T-helper 1 cell treated with Interleukin-12 subunit alpha and Interleukin-12 subunit beta and Interleukin-4 antibody, amounts not matched to agents 30 ng/mL and 1 ng/mL, for 36 hours (primary cell): Measurements from ENCODE around the gene DLST. TPM values are rescaled to one million over a fixed set of nuclear protein-coding genes. Genes with fewer than 3 reads are reported as not detected.
"Not testable (repeated sequence)": the region's sequence is repeated elsewhere in the genome, so short reads cannot be mapped to it uniquely, and the experiment has no call there.

Source experiments
- intact Hi-C: fragments of 100-400 bp; cut with micrococcal nuclease; formaldehyde crosslinking; loops from one replicate; pipeline ENCODE4 v1.15.1; 2024
- total RNA-seq: library from RNA; stranded (reverse); gene quantifications from 2 replicates; pipeline ENCODE4 v1.2.3, GENCODE V29; 2022

DLST gene
- total RNA-seq, 1 donor from 2014 or later, result 95.8 TPM

DNA sequence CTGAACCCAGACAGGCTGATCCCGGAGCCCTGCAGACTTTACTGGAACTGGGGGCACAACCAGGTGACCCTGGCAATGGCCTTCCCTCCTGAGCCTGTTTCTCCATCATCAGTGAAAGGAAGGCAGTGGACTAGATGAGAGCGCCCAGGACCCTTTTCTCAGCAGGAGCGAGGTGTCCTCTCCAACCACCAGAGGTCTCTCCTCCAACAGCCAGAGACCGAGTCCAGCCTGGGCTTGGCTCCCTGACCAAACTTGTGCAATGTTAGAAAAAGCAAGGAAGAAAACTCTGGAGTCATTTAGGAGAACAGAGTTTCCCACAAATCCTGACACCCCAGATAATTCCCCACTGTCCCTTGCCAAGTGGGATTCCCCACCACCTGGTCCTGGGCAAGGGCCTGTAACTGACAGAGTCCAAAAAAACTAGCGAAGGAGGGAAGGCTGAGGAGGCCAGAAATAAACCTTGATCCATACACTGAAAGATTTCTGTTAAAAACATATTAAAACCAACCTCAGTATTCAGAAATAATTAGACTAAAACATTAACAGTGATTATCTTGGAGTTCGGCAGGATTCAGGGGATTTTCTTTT, 32.4 kb downstream of the DLST start:
- intact Hi-C loops, result loop anchor here (1.0 kb wide), 1 partner anchor 174 kb away; no protein-coding TSS in a partner anchor

DNA sequence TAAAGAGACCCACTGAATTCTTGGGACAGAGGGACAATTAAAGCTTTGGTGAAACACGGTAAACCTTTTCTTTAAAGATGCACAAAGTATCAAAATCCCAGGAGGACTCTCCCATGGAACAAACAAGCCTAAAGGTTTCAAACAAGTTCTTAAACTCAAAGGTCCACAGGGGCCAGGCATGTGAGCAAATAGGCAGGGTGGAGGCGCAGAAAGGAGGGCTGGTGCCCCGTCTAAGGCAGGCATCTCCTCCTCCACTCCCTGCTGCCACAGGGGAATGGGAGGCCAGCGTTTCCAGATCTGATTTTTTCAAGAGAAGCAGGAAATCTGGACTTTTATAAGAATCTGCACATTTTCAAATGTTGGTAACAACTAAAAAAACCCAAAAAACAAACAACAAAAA, 33.7 kb downstream of the DLST start:
- intact Hi-C loops, result no loop called here

DNA sequence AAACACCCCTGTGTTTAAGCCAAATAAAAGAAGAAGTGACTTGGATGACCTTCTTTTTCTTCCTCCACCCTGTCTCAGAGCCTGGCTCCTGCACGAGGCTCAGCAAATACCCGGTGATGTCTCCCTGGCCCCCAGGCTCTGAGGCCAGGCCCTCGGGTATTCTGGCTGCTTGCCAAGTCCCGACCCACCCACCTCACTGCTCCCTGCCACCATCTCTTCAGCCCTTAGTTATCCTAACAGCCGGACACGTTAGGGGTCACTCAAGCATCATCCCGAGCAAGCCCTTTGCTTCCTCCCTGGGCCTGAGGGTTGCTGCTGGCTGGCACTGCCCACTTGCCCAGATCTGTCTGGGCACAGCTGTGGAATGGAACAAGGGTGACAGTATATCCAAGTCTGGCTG, 34.1 kb downstream of the DLST start:
- intact Hi-C loops, result no loop called here

DNA sequence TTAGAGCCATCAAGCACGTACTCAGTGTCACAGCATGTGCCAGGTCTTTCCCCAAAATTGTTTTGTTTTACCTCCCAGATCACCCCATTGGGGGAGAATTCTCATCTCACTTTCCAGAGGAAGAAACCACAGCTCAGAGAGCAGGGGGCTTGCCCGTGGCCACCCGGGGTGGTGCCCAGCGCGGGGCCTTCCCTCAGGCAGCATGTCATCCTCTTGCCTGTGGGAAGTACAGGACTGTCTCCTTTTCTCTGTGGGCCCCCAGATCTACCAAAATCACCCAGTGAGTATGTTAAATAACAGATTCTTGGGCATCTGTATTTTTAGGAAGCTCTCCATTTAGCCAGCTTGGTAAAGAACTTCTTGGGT, 35.4 kb downstream of the DLST start:
- intact Hi-C loops, result no loop called here

DNA sequence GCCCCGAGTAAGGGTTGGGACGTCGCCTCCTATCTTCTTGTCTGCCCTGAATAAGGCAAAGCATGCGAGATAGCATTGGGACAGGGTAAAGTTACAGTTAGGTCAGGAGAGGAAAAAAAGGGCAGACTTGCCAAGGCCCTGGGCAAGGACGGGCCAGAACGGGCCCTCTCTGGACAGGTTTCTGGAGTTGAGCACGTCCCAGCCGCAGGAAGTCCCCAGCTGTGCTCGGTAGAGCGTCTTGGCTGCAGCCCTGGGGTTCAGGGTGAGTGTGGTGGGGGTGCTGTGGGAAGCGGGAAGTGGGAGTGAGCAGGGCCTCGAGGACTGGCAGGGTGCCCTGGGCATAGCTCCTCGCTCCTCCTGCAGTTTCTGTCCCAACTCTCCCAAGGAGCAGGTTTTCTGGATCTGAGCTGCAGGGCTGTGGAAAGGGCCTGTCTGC, 35.9 kb downstream of the DLST start:
- intact Hi-C loops, result no loop called here

DNA sequence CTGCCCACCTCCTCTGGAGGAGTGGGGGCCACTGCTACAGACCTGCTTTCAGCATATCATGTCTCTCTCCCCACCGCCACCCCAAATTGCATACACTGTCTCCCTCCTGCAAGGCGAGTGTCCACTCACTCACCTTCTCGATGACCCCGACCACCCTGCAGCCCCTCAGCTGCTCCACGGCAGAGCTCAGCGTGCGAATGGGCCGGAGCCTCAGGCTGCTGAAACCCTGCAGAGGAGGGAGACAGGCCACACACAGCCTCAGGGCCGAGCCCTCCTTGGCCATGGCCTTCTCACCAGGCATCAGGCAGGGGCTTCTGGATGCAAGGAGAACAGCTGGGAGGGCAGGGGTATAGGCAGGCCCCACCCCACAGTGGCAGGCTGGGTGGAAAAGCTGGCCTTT, 36.7 kb downstream of the DLST start:
- intact Hi-C loops, result no loop called here

DNA sequence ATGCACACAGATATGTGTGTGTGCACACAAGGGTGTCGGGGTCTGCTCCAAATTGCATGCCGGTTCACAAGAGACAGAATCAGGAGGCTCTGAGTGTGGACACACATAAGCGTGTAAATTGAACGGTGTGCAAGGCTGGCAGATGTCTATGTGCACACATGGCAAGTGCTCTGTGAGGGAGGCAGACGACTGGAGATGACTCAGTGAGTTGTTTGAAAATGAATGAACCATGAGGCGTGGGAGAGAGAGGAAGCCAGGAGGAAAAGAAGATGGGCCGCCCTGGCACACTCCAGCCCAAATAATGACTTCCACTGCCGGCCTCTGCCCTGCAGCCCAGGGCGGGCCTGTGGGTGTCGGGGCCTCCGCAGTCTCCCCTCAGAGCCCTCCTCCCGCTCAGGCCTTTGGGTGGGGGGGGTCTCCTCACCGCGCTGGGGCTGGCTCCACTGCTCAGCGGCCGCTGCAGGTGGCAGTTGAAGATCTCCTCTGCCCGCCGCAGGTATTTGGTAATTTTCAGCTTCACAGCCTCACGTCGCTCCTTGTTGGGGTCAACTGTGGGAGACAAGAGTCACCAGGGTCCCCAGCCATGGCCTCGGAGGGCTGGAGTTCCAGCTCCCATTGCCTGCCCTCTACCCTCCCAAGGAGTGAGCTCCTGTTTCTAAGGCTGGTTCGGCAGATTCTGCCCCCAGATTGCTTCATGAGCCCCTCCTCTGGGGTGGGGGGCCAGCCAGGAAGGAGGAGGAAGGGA, 37.9 kb downstream of the DLST start:
- intact Hi-C loops, result no loop called here

DNA sequence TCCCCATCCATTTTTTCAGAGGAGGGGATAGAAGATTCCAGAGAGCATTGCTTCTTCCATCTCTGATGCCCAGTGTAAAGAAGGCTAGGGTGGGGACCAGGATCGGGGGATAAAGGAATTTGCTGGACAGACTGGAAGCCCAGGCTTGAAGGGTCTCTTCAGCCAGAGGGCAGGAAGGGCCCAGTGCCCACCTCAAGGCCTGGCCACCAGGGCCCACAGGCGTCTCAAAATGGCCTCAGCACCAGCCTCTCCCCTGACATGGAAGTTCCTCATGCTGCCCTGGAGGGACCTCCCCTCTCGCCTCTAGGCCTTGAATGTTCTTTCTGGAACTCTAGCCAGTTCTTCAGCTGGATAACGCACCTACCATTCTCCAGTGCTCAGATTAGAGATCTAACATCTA, 38.6 kb downstream of the DLST start:
- intact Hi-C loops, result no loop called here

DNA sequence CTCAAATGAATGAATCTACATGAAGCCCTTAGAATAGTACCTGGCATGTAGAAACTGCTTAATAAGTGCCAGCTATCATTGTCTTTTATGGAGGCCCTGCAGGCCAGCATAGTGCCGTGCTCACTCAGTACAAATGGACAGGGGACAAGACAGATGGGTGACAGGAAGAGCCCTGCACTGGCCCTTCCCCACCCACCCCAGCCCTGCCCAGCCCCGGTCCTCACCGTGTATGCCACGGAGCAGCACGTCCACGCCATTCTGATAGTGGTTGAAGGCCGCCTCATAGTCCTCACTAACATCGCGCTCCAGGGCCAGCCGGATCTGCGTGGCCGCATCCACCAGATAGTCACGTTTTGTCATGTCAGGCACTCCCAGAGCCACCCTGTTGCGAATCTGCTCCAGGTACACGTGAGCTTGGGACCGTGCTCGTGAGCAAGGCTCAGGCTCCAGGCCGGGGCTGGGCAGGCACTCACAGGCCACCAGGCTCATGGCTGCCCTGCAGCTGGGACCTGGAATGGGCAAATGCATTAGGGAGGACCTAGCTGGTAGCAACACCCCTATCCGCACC, 39.4 kb downstream of the DLST start:
- intact Hi-C loops, result no loop called here

DNA sequence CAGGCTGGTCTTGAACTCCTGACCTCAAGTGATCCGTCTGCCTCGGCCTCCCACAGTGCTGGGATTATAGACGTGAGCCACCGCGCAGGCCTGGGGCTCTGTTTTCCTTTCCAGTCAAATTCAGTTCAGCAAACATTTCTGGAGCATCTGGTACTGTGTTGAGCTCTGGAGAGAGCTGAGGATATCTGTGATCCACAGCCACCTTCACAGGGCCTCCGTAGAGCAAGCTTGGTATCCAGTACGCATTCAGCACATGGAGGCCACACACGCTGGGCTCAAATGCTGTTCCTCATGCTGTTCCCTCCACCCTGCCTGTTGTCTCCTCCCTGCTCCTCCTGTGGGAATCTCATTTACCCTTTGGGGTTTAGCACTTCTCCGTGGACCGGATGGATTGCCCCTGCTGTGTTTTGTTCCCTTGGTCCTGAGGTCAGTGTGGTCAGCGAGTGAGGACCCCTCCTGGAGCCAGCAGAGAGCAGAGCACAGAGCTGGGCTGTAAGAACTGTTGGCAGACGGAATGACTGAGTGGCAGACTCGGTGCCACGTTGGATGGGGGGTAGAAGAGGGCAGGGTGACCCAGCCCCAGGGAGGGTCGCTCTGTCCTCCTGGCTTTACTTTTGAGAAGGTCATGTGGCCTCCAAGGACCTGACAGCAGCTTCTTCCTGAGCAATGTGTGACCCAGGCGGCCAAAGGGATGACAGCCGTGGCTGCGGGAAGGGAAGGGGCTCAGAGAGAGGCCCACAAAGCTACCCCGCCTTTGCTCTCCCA, 40.5 kb downstream of the DLST start:
- intact Hi-C loops, result no loop called here

DNA sequence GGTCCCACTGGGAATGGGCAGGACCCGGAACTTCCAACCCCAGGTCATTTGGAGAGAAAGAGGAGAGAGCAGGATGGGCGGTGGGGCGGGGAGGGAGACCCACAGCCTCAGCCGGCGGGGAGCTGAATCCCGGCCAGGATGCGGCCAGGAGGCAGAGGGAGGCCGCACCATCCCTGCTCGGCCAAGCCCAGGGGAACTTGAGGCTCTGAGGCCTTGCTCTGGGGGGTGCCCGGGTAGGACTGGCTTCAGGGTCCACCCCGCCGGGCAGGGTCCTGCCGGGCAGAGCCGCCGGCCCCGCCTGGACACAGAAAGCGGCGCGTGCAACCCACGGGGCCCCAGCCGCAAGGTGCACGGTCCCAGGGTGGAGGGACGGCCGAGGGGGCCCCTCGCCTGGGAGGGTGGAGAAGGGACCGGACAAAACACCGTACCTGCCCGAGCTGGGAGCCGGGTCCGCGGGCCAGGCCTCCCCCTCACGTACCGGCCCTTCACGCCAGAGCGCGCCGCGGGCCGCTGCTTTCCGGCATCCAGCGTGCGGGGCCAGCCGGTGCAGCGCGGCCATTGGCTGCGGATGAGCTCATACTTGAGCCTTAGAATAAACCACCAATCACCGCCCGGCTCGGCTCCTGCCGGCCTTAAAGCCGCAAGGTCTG, 41.2 kb downstream of the DLST start, which contains the start of gene RPS6KL1:
Gene RPS6KL1, minus strand, starts transcription at position 509 of the 650 bp plus-strand sequence. CDS start 1,719 bp downstream, outside the sequence.
- intact Hi-C loops, result loop anchor here (1.0 kb wide), 3 partner anchors 42 to 146 kb away; partner anchors contain the start of genes DLST, EIF2B2 and ZC2HC1C

DNA sequence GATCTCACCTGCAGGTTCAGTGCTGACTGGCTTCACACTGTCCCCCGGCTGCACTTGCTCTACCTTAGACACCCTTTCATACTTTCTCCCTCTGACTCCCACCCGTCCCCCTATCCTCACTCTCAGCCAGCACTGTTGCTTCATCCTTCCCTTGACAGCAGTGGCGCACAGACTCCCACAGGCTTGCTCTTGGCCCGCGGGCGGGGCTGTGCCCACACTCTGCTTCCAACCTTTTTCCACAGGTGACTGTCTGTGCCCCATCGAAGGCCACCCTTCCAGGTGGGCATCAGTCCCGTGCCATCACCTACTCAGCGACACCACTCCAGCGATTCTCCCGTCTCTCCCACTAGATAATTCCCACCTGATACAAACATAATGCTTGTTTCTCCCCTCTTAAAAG, 42.3 kb downstream of the DLST start:
- intact Hi-C loops, result no loop called here

DNA sequence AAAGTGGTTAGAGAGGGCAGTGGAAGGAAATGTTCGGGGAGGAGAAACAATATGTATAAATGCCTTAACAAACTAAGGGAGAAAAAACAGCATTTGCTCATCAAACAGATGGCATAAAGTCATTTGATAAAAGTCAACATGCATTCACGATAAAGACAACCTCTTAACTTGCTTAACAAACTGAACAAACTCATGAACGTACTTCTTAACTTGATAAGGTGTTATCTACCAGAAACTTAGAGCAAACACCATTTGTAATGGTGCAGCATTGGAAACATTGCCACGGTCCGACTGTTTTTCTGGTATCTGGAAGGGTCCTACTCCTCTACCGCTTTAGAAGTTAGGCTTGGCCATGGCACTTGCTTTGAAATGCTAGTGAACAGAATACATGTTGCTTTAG, 45.5 kb downstream of the DLST start:
- intact Hi-C loops, result no loop called here

DNA sequence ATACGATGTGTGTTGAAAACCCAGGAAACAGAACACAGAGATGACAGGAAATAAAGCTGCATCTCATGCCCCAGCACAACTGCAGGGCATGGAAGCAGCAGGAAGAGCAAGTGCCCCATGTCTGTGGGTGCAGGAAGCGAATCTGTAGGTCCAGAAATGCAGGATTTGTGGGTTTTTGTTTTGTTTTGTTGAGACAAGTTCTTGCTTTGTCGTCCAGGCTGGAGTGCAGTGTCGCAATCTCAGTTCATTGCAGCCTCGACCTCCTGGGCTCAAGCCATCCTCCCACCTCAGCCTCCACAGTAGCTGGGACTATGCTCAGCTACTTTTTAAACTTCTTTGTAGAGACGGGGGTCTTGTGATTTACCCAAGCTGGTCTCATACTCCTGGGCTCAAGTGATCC, 47.5 kb downstream of the DLST start:
- intact Hi-C loops, result no loop called here

DNA sequence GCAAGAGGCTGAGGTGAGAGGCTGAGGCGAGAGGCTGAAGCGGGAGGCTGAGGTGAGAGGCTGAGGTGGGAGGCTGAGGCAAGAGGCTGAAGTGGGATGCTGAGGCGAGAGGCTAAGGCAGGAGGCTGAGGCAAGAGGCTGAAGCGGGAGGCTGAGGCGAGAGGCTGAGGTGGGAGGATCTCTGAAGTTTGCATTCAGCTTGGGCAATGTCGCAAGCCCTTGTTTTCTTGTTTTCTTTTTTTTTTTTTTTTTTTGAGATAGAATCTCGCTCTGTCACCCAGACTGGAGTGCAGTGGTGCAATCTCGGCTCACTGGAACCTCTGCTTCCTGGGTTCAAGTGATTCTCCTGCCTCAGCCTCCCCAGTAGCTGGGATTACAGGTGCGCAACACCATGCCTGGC, 50.0 kb downstream of the DLST start:
- intact Hi-C loops, result not testable (repeated sequence)

DNA sequence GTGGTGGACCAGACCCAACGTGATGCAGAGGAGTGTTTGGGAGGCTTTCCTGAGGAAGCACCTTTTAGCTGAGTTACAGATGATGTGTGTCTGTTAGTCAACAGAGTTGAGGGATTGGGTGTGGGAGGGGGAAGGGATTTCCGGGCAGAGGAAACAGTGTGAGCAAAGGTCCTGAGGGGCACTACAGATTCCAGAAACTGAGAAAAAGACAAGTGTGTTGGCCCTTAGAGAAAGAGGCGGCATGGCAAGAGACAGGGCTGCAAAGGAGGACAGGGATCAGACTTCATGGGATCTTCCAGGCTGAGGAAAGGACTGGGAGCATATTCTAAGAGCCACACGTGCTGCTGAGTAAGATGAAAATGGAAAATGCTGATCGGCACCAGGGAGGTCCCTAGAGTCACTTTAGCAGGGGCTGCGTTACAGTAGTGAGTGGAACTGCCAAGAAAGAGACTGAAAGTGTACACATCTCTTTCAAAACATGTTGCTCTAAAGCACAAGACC, 50.7 kb downstream of the DLST start:
- intact Hi-C loops, result no loop called here

DNA sequence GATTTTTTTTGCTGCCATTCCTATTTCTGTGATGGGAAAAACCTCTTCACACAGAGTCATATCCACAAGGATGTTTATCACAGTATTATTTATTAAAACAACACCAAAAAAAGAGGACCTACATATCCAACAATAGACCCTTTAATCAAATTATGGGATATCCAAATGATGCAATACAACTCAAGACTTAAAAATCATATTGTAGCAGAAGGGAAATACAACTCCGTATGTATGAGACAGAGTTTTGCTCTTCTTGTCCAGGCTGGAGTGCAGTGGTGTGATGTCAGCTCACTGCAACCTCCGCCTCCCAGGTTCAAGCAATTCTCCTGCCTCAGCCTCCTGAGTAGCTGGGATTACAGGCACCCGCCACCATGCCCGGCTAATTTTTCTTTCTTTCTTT, 51.2 kb downstream of the DLST start:
- intact Hi-C loops, result not testable (repeated sequence)

DNA sequence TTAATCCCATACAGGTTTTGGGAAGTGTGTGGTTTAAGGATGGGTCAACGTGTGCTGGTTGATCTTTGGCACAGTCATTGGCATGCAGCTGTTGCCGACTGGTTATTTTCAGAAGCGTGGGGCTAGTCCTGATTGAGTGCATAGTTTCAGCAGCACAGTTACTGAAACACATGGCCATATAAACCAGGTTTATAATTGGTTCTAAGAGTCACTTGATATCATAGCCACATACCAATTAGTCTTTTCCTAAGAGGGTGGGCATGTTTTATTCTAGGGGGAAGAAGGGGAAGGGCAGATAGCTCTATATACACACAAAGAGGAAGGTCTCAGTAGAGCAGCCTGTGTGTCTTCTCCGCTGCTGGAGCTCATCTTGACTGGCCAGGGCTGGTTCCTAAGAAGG, 52.3 kb downstream of the DLST start:
- intact Hi-C loops, result no loop called here

DNA sequence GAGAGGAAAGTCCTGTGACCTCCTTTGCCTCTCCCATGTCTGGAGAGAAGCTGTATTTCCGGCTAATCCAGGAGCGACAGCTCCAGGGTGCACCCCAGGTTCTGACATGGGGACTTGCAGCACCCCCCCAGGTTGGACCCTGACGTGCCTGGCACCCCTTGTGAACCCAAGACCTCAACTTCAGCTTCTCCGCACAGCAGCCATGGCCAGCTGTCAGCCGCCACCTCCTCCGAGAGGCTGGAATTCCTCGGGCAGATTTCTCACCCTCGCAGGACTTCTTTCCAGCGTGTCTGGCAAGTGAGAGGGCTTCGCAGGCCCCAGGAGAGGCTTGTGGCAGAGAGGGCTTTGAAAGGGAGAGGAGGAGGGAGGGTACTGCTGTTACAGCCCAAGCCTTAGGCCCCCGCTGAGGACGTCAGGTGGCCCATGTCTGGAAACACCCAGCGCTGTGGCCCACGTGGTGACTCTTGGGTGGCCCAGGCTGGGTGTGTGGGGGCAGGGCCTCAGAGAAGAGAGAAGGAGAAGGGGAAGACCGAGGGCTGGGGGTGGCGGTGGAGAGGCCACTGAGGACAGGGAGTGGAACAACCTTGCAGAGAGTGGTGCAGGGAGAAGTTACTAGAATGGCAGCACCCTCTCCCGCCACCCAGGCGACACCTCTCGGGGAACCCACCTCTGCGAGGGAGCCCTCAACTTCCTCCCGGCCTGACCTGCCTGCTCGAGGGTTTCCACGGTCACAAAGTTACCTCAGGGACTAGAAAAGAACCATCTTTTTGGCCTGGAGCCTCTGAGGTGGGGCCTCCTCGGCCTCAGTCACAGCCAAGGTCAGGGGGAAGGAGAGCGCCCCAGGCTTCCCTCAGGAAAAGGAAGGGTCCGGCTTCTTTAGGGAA, 53.0 kb downstream of the DLST start:
- intact Hi-C loops, result no loop called here

DNA sequence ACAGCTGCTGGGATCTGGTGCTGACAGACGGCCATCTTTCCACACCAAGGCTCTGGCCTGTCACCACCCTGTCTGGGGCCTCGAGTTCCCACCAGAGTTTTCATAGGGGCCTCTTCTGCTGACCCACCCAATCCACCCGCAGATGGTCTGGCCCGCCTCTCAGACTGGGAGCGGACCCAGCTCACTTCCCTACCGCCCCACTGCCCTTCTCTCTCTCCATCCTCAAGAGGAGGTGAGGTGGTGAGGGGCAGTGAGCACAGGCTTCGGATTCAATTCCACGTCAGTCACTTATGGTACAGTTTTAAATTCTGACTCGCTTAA, 53.6 kb downstream of the DLST start:
- intact Hi-C loops, result no loop called here
